LNCaP clone FGC (cell line): ENCODE results near the gene EXPH5.
A peak's percentile ranks its signal among the peaks of the same experiment; 100 is the strongest.

ENCODE experiments used
- DNase-seq: peaks from one replicate; pipeline ENCODE4 v3.0.0-alpha.2; 2011; ENCODE audit warnings: low read depth
- H3K4me3 ChIP-seq: 2 replicates; pipeline ENCODE4 v1.5.1; 2011; ENCODE audit warnings: mild to moderate bottlenecking, low read depth, low read length, control low read depth
- CTCF ChIP-seq: IDR thresholded peaks from 2 replicates; pipeline ENCODE4 v1.5.1; 2012; ENCODE audit warnings: mild to moderate bottlenecking; ENCODE audit not compliant: control insufficient read depth, insufficient read depth; ENCODE audit errors: extremely low read depth

The EXPH5 gene

GRCh38 chr11:108618529-108618928, 25.0 kb upstream of the EXPH5 start:
- no peak for DNase-seq
- no peak for TF ChIP-seq CTCF
- H3K4me3 ChIP-seq: no peak overlapping the region

GRCh38 chr11:108617055-108617454, 23.5 kb upstream of the EXPH5 start:
- DNase-seq: no peak
- TF ChIP-seq CTCF: no peak
- H3K4me3 ChIP-seq: no peak overlapping the region

GRCh38 chr11:108616549-108616948, 23.0 kb upstream of the EXPH5 start:
- no peak for DNase-seq
- TF ChIP-seq CTCF: no peak
- H3K4me3 ChIP-seq: no peak overlapping the region

- H3K4me3 ChIP-seq: no peak overlapping the region
- no peak for TF ChIP-seq CTCF
- DNase-seq: no peak
These were observed 20.5 kb upstream of the EXPH5 start for GRCh38 chr11:108614086-108614485.

GRCh38 chr11:108609682-108610081, 16.1 kb upstream of the EXPH5 start:
- no peak overlapping the region for H3K4me3 ChIP-seq

GRCh38 chr11:108608548-108608947, 15.0 kb upstream of the EXPH5 start:
- no peak for DNase-seq
- no peak for TF ChIP-seq CTCF
- H3K4me3 ChIP-seq: no peak overlapping the region

More at GRCh38 chr11:108609682-108610081, 16.1 kb upstream of the EXPH5 start:
- no peak for TF ChIP-seq CTCF
- no peak for DNase-seq

GRCh38 chr11:108606495-108607160, 13.1 kb upstream of the EXPH5 start:
- peak; percentile 97 for DNase-seq
- no peak for TF ChIP-seq CTCF
- H3K4me3 ChIP-seq: no peak overlapping the region
